CD14-positive monocyte (primary cell): ENCODE results near the gene RPTOR. TPM values are rescaled to one million over a fixed set of nuclear protein-coding genes. Genes with fewer than 3 reads are reported as not detected.

Experiments used
- DNase-seq, 3 donors: peaks; one replicate each; pipeline ENCODE4 v3.0.0-alpha.2; 2011 to 2022
- H2AFZ ChIP-seq: 2 replicates; pipeline ENCODE4 v1.6.0; 2012; ENCODE audit warnings: mild to moderate bottlenecking, low read depth, low read length, inconsistent platforms; ENCODE audit not compliant: insufficient read depth, poor library complexity, severe bottlenecking
- H3K27ac ChIP-seq, 2 donors: 1 replicate in 1 of 2; 2 replicates in 1 of 2; pipeline ENCODE4 v1.5.1; 2012 to 2013; ENCODE audit warnings: low read length in 2 of 2, control low read depth in 1 of 2, inconsistent platforms in 1 of 2, low read depth in 1 of 2, mild to moderate bottlenecking in 1 of 2
- H3K27me3 ChIP-seq, 2 donors: one replicate each; pipeline versions ENCODE4 v1.6.0 to v1.6.1; 2011 to 2013; ENCODE audit warnings: low read length in 2 of 2; ENCODE audit not compliant: control insufficient read depth in 2 of 2, insufficient read depth in 2 of 2
- H3K36me3 ChIP-seq, 2 donors: replicated peaks in 1 of 2; 1 replicate in 1 of 2; 2 replicates in 1 of 2; pipeline versions ENCODE4 v1.5.1 to v1.6.1; 2012 to 2013; ENCODE audit warnings: low read length in 2 of 2, control low read depth in 1 of 2, inconsistent platforms in 1 of 2, mild to moderate bottlenecking in 1 of 2; ENCODE audit not compliant: insufficient read depth in 2 of 2, control insufficient read depth in 1 of 2
- H3K4me1 ChIP-seq, 2 donors: 1 replicate in 1 of 2; 2 replicates in 1 of 2; pipeline versions ENCODE4 v1.5.1 to v1.6.1; 2012 to 2013; ENCODE audit warnings: low read length in 2 of 2, control low read depth in 1 of 2, inconsistent platforms in 1 of 2, mild to moderate bottlenecking in 1 of 2, moderate library complexity in 1 of 2; ENCODE audit not compliant: insufficient read depth in 2 of 2, control insufficient read depth in 1 of 2
- H3K4me2 ChIP-seq: replicated peaks from 2 replicates; pipeline ENCODE3; 2012; ENCODE audit warnings: low read length, moderate library complexity, mild to moderate bottlenecking; ENCODE audit not compliant: poor library complexity, severe bottlenecking; ENCODE audit errors: extremely low read depth
- H3K4me3 ChIP-seq, 3 experiments: fragments of 200-600 bp in 1 of 3; sonication (generic) in 1 of 3; replicated peaks in 1 of 3; 1 replicate in 2 of 3; 2 replicates in 1 of 3; pipeline ENCODE4 v1.5.1; 2011 to 2013; ENCODE audit warnings: low read length in 3 of 3, mild to moderate bottlenecking in 3 of 3, control low read depth in 2 of 3, low read depth in 2 of 3, inconsistent platforms in 1 of 3, moderate library complexity in 1 of 3
- H3K79me2 ChIP-seq: 2 replicates; pipeline ENCODE4 v1.6.0; 2012; ENCODE audit warnings: mild to moderate bottlenecking, control low read depth, inconsistent platforms, low read length, moderate library complexity; ENCODE audit not compliant: insufficient read depth
- H3K9ac ChIP-seq: 2 replicates; pipeline ENCODE4 v1.6.0; 2017; ENCODE audit warnings: low read length, mild to moderate bottlenecking; ENCODE audit not compliant: insufficient read depth, poor library complexity, severe bottlenecking
- H3K9me3 ChIP-seq, 2 donors: replicated peaks in 1 of 2; 1 replicate in 1 of 2; 2 replicates in 1 of 2; pipeline versions ENCODE4 v1.5.1 to v1.6.1; 2012 to 2013; ENCODE audit warnings: low read length in 2 of 2, control low read depth in 1 of 2; ENCODE audit not compliant: control insufficient read depth in 1 of 2, insufficient read depth in 1 of 2
- H4K20me1 ChIP-seq: 2 replicates; pipeline ENCODE4 v1.6.0; 2012; ENCODE audit warnings: mild to moderate bottlenecking, low read length, control low read depth, moderate library complexity; ENCODE audit not compliant: insufficient read depth
- H3K27ac Mint-ChIP-seq, 7 donors: one replicate each; pipeline ENCODE4 v1.8.0; 2020; ENCODE audit warnings: mild to moderate bottlenecking in 7 of 7, mixed read lengths in 7 of 7, moderate library complexity in 6 of 7, inconsistent platforms in 2 of 7
- H3K27me3 Mint-ChIP-seq, 3 donors: one replicate each; pipeline ENCODE4 v1.8.0; 2021 to 2022; ENCODE audit warnings: low read depth in 3 of 3, mild to moderate bottlenecking in 3 of 3, mixed read lengths in 3 of 3, moderate library complexity in 3 of 3, inconsistent platforms in 1 of 3
- H3K36me3 Mint-ChIP-seq, 2 donors: one replicate each; pipeline ENCODE4 v1.8.0; 2020; ENCODE audit warnings: mixed read lengths in 2 of 2, inconsistent platforms in 1 of 2, mild to moderate bottlenecking in 1 of 2
- H3K4me1 Mint-ChIP-seq: one replicate; pipeline ENCODE4 v1.8.0; 2020; ENCODE audit warnings: mild to moderate bottlenecking, mixed read lengths
- H3K4me3 Mint-ChIP-seq, 2 donors: one replicate each; pipeline ENCODE4 v1.8.0; 2020; ENCODE audit warnings: mild to moderate bottlenecking in 2 of 2, mixed read lengths in 2 of 2, moderate library complexity in 1 of 2
- H3K9me3 Mint-ChIP-seq, 7 donors: one replicate each; pipeline ENCODE4 v1.8.0; 2020 to 2022; ENCODE audit warnings: mixed read lengths in 7 of 7, mild to moderate bottlenecking in 6 of 7, moderate library complexity in 6 of 7, inconsistent platforms in 2 of 7
- WGBS: methylation state at CpG from one replicate; pipeline ENCODE4 v1.1.5; 2013; ENCODE audit warnings: missing lambda C conversion rate; ENCODE audit not compliant: insufficient coverage; 5-methylcytosine and 5-hydroxymethylcytosine counted together
- intact Hi-C, 2 donors: fragments of 100-400 bp; cut with micrococcal nuclease; formaldehyde crosslinking; loops; one replicate each; pipeline versions ENCODE4 v1.15.0 to v1.15.1; 2023
- polyA plus RNA-seq, 3 donors: library from polyadenylated mRNA; depleted of rRNA in 1 of 3; unstranded in 2 of 3; stranded (reverse) in 1 of 3; fragments of 300-500 nt in 2 of 3; fragments of >200 nt in 1 of 3; fragmentation: Illumina TruSeq in 2 of 3; gene quantifications; 1 replicate in 2 of 3; 2 replicates in 1 of 3; pipeline ENCODE4 v1.2.3, GENCODE V29; 2012 to 2021
- TF ChIP-seq, protein P1 (sequence below): fragments of 200-600 bp; IDR thresholded peaks from one replicate; pipeline ENCODE4 v1.8.0; 2022; ENCODE audit warnings: antibody characterized with exemption, mild to moderate bottlenecking

Gene RPTOR
- polyA plus RNA-seq, 3 donors = 1.1 to 8.7 (median 2.6) TPM

DNA sequence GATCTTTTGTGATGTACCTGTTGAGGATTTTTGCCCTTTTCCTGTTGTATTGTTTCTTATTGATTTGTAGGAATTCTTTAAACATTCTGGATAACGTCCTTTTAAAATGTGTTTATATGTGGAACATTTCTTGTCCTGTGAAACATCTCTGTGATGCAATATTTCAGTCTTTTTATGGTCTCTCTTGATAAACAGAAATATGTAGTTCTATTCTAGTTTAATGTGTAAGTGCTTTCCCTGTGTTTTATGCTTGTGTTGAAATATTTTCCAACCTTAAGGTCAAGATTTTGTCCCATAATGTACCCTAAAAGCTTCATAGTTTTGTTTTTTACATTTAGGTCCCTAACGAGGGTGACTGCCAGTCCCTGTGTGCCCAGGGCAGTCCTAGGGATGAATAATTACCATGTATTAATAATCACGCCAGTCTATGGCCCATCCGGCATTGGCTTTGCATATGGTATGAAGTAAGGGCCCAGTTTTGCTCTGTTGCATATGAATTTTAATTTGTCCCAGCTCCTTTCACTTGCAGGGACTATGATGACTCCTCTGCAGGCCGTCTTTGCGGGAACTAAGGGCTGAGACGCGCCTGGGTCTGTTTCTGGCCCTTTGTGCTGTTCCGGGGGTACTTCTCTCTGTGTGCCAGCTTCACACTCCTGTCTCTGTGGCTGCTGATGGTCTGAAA is 44.2 kb downstream of the RPTOR start:
- no peak overlapping the region for H3K27ac Mint-ChIP-seq
- H3K36me3 Mint-ChIP-seq = peaks cover 2 to 5% of the 10 kb centered on the region in 2 donors
- no peak overlapping the region for H2AFZ ChIP-seq
- H3K4me3 ChIP-seq = no peak overlapping the region
- H3K27ac ChIP-seq = no peak overlapping the region
- TF ChIP-seq, protein P1, sequence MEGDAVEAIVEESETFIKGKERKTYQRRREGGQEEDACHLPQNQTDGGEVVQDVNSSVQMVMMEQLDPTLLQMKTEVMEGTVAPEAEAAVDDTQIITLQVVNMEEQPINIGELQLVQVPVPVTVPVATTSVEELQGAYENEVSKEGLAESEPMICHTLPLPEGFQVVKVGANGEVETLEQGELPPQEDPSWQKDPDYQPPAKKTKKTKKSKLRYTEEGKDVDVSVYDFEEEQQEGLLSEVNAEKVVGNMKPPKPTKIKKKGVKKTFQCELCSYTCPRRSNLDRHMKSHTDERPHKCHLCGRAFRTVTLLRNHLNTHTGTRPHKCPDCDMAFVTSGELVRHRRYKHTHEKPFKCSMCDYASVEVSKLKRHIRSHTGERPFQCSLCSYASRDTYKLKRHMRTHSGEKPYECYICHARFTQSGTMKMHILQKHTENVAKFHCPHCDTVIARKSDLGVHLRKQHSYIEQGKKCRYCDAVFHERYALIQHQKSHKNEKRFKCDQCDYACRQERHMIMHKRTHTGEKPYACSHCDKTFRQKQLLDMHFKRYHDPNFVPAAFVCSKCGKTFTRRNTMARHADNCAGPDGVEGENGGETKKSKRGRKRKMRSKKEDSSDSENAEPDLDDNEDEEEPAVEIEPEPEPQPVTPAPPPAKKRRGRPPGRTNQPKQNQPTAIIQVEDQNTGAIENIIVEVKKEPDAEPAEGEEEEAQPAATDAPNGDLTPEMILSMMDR = no peak
- WGBS = 96% methylated on average over 5 of the region's 9 CpGs
- H3K4me3 Mint-ChIP-seq = no peak overlapping the region
- no peaks in the 10 kb centered on the region for H3K27me3 ChIP-seq
- no peak overlapping the region for H3K4me2 ChIP-seq
- H3K9ac ChIP-seq = no peak overlapping the region
- H3K4me1 ChIP-seq = peaks cover 13 to 26% of the 10 kb centered on the region in 2 donors
- peaks cover 49% of the 10 kb centered on the region for H3K4me1 Mint-ChIP-seq
- intact Hi-C loops = no loop called here
- H3K36me3 ChIP-seq = no peaks in the 10 kb centered on the region
- H4K20me1 ChIP-seq = peaks cover 76% of the 10 kb centered on the region
- DNase-seq = no peak
- no peaks in the 10 kb centered on the region for H3K9me3 Mint-ChIP-seq
- no peaks in the 10 kb centered on the region for H3K9me3 ChIP-seq
- H3K79me2 ChIP-seq = peaks cover 59% of the 10 kb centered on the region
- no peaks in the 10 kb centered on the region for H3K27me3 Mint-ChIP-seq

DNA sequence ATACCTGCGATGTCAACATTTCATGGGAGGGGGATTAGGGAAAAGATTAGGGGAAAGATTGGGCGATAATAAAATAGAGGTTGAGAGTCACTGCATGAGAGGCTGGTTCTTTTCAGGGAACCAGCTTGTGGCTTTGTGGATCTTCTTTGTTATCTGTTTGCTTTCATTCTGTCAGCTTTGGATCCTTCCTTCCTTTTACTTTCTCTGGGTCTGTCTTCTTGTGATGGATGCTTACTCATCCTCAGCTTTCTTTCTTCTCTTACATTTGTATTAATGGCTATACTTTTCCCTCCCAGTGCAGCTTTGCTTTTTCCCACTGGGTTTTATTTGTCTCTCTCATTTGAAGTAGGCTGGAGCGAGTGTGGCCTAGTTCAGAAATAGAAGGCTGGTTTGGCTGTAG is 47.1 kb downstream of the RPTOR start:
- Mint-ChIP-seq H3K27me3 (no peaks in the 10 kb centered on the region), H3K27ac (no peak overlapping the region), H3K36me3 (peaks cover 2 to 5% of the 10 kb centered on the region in 2 donors), H3K4me3 (no peak overlapping the region), H3K4me1 (peaks cover 41% of the 10 kb centered on the region), H3K9me3 (no peaks in the 10 kb centered on the region)
- Histone ChIP-seq H3K4me1 (peaks cover under 1 to 3% of the 10 kb centered on the region in 2 donors), H2AFZ (no peak overlapping the region), H3K27ac (no peak overlapping the region), H3K27me3 (no peaks in the 10 kb centered on the region), H3K4me3 (no peak overlapping the region), H3K36me3 (no peaks in the 10 kb centered on the region), H3K9me3 (no peaks in the 10 kb centered on the region), H3K9ac (no peak overlapping the region), H3K79me2 (peaks cover 57% of the 10 kb centered on the region), H4K20me1 (peaks cover 68% of the 10 kb centered on the region), H3K4me2 (no peak overlapping the region)
- TF ChIP-seq, protein P1 = no peak
- intact Hi-C loops = no loop called here
- WGBS = 100% methylated on average over 3 of the region's 3 CpGs
- no peak for DNase-seq
